Measurements from ENCODE around the gene DGKA.
A peak's percentile ranks its signal among the peaks of the same experiment; 100 is the strongest.

The DGKA gene

DNA sequence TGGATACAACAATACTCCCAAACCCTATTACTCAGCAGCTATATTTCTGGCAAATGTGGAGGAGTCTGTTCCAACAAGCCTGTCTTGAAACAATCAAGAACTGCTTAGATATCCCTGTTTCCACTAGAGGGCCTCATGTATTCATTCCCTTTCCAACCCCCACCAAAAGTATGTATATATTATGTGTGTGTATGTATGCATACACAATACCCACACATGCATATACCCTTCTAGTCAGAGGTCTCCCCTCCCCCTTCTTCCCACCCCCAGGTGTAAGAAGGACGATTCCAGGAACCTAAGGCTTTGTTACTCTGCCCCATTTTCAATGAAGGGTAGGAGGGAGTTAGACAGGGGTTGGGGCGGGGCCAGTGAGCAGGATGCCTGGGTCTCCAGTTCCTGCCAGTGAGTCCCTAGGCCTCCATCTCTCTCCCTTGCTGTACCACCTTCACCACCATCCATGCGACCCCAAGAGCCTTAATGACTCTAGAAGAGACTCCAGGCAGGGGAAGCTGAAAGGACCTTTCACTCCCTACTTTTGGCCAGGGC is at the start of gene DGKA:
Gene DGKA (plus strand): TSS at position 392 of the 546 bp plus-strand sequence. CDS start 5,342 bp downstream, outside the sequence.
- Histone ChIP-seq H3K4me3 (ENCODE audit: low read length, poor library complexity, severe bottlenecking) (peak within 1 kb of the TSS; percentile 100), H3K4me2 (ENCODE audit: low read depth, low read length, poor library complexity, severe bottlenecking) (peak within 1 kb of the TSS; percentile 96), H3K9ac (ENCODE audit: low read depth, low read length, poor library complexity, severe bottlenecking) (peak within 1 kb of the TSS; percentile 98), H3K36me3 (ENCODE audit: insufficient read depth, low read length) (no peaks in the 10 kb centered on the region), H3K79me2 (ENCODE audit: insufficient read depth, low read length) (peaks cover 62% of the 10 kb centered on the region), H3F3A (ENCODE audit: low read depth) (peaks cover 23% of the 10 kb centered on the region), H3K9me3 (ENCODE audit: insufficient read depth, low read depth, low read length) (no peaks in the 10 kb centered on the region), H3K9me2 (replicated peaks; ENCODE audit: low read depth, low read length) (no peaks in the 10 kb centered on the region), H3K27me3 (ENCODE audit: insufficient read depth, low read length, poor library complexity, severe bottlenecking) (no peaks in the 10 kb centered on the region), H2AFZ (ENCODE audit: low read length) (peak within 1 kb of the TSS; percentile 65), H4K20me1 (ENCODE audit: insufficient read depth, low read length, poor library complexity, severe bottlenecking) (peaks cover 5% of the 10 kb centered on the region), H3K4me1 (ENCODE audit: insufficient read depth, low read length, poor library complexity, severe bottlenecking) (peaks cover 54% of the 10 kb centered on the region)
- no peak for TF ChIP-seq EZH2phosphoT487 (IDR thresholded peaks at IDR 0.05; ENCODE audit: borderline replicate concordance)
- TF ChIP-seq, protein P1, sequence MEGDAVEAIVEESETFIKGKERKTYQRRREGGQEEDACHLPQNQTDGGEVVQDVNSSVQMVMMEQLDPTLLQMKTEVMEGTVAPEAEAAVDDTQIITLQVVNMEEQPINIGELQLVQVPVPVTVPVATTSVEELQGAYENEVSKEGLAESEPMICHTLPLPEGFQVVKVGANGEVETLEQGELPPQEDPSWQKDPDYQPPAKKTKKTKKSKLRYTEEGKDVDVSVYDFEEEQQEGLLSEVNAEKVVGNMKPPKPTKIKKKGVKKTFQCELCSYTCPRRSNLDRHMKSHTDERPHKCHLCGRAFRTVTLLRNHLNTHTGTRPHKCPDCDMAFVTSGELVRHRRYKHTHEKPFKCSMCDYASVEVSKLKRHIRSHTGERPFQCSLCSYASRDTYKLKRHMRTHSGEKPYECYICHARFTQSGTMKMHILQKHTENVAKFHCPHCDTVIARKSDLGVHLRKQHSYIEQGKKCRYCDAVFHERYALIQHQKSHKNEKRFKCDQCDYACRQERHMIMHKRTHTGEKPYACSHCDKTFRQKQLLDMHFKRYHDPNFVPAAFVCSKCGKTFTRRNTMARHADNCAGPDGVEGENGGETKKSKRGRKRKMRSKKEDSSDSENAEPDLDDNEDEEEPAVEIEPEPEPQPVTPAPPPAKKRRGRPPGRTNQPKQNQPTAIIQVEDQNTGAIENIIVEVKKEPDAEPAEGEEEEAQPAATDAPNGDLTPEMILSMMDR (conservative IDR thresholded peaks at IDR 0.05; ENCODE audit: low read length), result peak; percentile 76

DNA sequence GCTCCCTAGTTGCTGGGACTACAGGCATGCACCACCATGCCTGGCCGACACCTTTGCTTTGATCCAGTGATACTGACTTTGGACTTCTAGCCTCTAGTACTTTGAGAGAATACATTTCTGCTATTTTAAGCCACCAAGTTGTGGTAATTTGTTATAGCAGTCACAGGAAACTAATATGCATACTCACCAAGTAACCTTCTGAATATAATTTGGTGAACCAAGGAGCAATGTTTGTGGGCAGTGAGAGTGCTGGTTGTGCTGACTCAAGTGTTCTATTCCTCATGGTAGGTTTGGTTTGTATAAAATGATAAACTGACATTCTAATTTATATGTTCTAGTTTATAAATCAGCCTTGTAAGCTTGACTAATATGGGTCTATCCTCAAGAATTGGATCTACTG is 45.8 kb upstream of the DGKA start:
- H3K4me2 ChIP-seq (ENCODE audit: low read depth, low read length, poor library complexity, severe bottlenecking), result no peak overlapping the region

GRCh38 chr12:55891310-55891709 is 39.7 kb upstream of the DGKA start:
- Histone ChIP-seq H3K36me3 (ENCODE audit: insufficient read depth, low read length) (no peaks in the 10 kb centered on the region), H3F3A (ENCODE audit: low read depth) (no peaks in the 10 kb centered on the region), H3K27me3 (ENCODE audit: insufficient read depth, low read length, poor library complexity, severe bottlenecking) (no peaks in the 10 kb centered on the region), H3K4me1 (ENCODE audit: insufficient read depth, low read length, poor library complexity, severe bottlenecking) (no peaks in the 10 kb centered on the region), H3K79me2 (ENCODE audit: insufficient read depth, low read length) (no peaks in the 10 kb centered on the region), H4K20me1 (ENCODE audit: insufficient read depth, low read length, poor library complexity, severe bottlenecking) (no peaks in the 10 kb centered on the region), H3K4me3 (ENCODE audit: low read length, poor library complexity, severe bottlenecking) (no peak overlapping the region), H3K9ac (ENCODE audit: low read depth, low read length, poor library complexity, severe bottlenecking) (no peak overlapping the region), H3K9me3 (ENCODE audit: insufficient read depth, low read depth, low read length) (no peaks in the 10 kb centered on the region), H3K4me2 (ENCODE audit: low read depth, low read length, poor library complexity, severe bottlenecking) (no peak overlapping the region), H3K9me2 (replicated peaks; ENCODE audit: low read depth, low read length) (no peaks in the 10 kb centered on the region), H2AFZ (ENCODE audit: low read length) (no peak overlapping the region)
- TF ChIP-seq, protein P1 (conservative IDR thresholded peaks at IDR 0.05; ENCODE audit: low read length), result no peak
- TF ChIP-seq EZH2phosphoT487 (IDR thresholded peaks at IDR 0.05; ENCODE audit: borderline replicate concordance), result no peak

More for the DNA sequence above, 45.8 kb upstream of the DGKA start:
- Histone ChIP-seq H3K4me1 (ENCODE audit: insufficient read depth, low read length, poor library complexity, severe bottlenecking) (no peaks in the 10 kb centered on the region), H3K79me2 (ENCODE audit: insufficient read depth, low read length) (no peaks in the 10 kb centered on the region), H4K20me1 (ENCODE audit: insufficient read depth, low read length, poor library complexity, severe bottlenecking) (no peaks in the 10 kb centered on the region), H3F3A (ENCODE audit: low read depth) (no peaks in the 10 kb centered on the region), H2AFZ (ENCODE audit: low read length) (no peak overlapping the region), H3K9ac (ENCODE audit: low read depth, low read length, poor library complexity, severe bottlenecking) (no peak overlapping the region), H3K9me2 (replicated peaks; ENCODE audit: low read depth, low read length) (no peaks in the 10 kb centered on the region), H3K27me3 (ENCODE audit: insufficient read depth, low read length, poor library complexity, severe bottlenecking) (no peaks in the 10 kb centered on the region), H3K4me3 (ENCODE audit: low read length, poor library complexity, severe bottlenecking) (no peak overlapping the region), H3K36me3 (ENCODE audit: insufficient read depth, low read length) (no peaks in the 10 kb centered on the region), H3K9me3 (ENCODE audit: insufficient read depth, low read depth, low read length) (no peaks in the 10 kb centered on the region)
- TF ChIP-seq EZH2phosphoT487 (IDR thresholded peaks at IDR 0.05; ENCODE audit: borderline replicate concordance), result no peak
- TF ChIP-seq, protein P1 (conservative IDR thresholded peaks at IDR 0.05; ENCODE audit: low read length), result no peak

Data from Loucy (cell line).